ENCODE measurements around the gene PCDHGA7.
"Not testable (repeated sequence)": the region's sequence is repeated elsewhere in the genome, so short reads cannot be mapped to it uniquely, and the experiment has no call there.

GRCh38 chr5:141414548-141415274 lies 32.2 kb downstream of the PCDHGA7 start:
- TF ChIP-seq CTCF, POLR2A (IDR thresholded peaks at IDR 0.05): not testable (repeated sequence)

All from thyroid gland (tissue), 4 donors.